ENCODE data around the gene GOLGA1.
"Not testable (repeated sequence)": the region's sequence is repeated elsewhere in the genome, so short reads cannot be mapped to it uniquely, and the experiment has no call there.

Gene GOLGA1

DNA sequence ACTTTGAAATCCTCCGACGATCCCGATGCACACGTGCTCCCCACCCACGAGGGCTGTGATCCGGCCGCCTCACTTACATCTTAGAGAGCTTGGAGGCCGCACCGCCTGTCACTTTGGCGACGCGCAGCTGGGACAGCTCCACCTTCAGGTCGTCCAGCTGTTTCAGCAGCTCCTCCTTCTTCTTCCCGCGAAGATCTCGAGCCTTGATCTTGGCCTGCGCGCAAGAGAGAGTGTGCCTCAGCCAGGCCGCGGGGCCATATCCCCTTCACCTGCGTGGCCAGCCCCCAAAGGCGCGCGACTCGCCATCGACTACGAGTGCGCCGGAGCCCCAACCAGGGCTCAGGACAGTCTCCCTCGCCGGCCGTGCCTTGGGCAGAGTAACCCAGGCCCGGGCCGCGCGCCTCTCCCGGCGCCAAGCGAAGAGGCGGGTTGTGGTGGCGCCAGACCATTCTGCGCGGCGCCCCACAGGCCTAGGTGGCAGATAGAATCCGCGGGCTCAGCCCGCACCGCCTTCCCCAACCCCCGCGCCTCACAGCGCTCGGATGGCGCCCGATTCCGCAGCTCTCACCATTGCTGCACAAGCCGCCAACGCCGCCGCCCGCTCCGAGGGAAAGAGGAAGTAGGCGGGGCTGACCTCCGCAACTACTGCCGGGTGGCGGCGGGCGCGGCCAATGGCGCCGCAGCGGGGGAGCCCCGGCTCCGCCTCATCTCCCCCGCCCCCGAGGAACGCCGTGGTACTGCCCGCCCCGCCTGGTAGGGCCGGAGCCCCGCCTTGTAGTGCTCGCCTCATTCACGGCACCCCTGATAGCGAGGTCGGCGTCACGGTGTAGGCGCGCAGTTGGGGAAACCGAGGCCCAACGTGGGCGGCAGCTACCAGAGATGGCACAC is 79.3 kb downstream of the GOLGA1 start, which contains the start of the genes ARPC5L and RPL35:
TSS of gene ARPC5L (plus strand) at position 789 of the 888 bp plus-strand sequence. CDS start 7,161 bp downstream, outside the sequence.
TSS of gene RPL35 (minus strand) at position 616 of the 888 bp plus-strand sequence. CDS start at position 571, 45 bp downstream.
- DNase-seq (ENCODE audit: insufficient read length, low spot score) (peak; percentile 92), FAIRE-seq (no peak)

DNA sequence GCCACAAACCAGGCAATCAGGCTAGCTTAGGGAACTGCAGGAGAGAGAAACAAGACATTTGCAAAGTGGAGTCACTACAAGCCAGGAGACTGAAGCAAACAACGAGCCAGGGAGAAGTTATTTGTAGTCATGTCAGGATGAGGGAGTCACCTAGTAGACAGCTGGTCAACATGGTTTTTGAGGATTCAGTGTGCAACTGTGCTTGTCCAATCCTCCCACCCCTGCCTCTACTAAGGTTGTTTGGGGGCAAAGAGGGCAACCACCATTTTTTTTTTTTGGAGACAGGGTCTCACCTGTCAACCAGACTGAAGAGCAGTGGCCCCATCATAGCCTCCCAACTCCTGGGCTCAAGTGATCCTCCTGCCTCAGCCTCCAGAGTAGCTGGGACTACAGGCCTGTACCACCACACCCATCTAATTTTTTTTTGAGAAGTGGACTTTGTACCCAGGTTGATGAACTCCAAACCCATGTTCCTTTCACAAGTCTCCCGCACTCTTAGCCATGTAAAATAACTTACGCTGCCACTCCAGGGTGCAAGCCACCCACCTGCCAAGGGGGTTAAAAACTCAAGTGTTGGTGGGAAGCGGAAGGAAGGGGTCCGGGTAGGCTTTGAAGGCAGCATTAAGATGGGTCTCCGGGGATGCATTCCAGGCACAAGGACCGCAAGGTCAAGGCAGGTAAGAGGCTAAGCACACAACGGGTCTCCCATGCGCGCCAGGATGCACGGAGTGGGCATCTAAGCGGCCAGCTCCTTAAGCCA is 80.1 kb downstream of the GOLGA1 start:
- FAIRE-seq (no peak), DNase-seq (ENCODE audit: insufficient read length, low spot score) (no peak)

DNA sequence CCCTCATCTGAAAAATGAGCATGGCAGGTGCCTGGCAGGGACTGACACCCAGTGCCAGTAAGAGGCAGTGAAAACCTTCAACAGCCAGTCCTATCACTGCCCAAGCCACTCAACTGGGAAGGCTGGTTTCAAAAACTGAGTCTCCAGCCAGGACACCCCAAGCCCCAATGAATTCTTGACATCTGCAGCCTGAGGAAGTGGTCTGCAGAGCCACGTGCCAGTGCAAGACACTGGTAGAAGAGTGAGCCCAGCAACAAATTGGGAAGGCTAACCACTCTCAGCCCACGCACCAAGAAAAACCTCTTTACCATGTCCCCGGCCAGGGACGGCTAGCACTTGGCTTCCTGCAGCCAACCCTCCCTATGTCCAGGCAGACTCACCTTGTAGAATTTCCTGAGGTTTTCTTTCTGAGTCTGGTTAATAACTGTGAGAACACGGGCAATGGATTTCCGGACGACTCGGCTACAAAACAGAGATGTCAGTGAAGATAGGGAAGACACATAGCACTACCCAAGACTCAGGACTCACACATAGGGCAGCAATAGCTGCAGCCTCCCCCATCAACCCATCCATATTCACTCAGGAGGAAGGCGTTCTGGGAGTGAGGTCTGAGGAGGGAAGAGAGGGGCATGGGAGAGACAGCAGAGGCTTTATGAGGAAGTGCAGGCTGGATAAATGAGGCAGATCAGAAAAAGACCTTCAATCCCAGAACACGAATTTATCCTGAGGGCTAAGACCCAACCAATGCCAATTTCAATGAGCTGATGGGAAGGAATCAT is 80.9 kb downstream of the GOLGA1 start:
- DNase-seq (ENCODE audit: insufficient read length, low spot score) (no peak), FAIRE-seq (no peak)

DNA sequence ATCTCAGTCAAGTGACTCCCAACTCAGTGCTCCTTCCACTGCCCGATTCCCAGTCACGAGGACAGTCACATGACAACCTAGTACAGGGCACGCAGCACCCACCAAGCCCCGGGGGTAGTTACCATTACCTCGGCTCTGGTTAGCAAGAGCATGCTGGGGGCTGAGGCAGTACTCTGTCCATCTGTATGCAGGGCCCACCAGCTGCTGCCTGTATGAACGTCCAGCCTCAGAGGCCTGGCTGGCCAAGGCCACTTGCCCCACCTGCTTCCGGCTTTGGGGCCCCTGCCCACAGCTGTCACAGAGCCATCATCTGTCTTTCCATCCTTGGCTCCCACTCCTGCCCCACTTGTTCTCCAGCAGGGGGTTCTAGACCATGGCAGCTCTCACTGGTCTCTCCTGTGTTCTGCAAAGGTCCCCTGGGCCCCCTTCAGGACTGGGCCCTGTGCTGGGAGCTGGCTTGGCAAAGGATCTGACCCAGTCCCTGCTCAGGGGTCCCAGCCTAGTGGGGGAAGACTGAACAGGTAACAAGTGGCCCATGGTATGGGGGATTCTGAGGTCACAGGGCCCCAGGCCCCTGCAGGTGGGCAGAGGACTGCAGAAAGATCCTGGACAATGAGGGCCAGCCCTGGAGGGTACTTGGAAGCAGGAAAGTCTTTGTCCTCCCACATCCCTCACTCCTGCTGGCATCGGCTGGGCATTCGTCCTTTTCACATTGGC is 82.4 kb downstream of the GOLGA1 start:
- FAIRE-seq (no peak), DNase-seq (ENCODE audit: insufficient read length, low spot score) (no peak)

DNA sequence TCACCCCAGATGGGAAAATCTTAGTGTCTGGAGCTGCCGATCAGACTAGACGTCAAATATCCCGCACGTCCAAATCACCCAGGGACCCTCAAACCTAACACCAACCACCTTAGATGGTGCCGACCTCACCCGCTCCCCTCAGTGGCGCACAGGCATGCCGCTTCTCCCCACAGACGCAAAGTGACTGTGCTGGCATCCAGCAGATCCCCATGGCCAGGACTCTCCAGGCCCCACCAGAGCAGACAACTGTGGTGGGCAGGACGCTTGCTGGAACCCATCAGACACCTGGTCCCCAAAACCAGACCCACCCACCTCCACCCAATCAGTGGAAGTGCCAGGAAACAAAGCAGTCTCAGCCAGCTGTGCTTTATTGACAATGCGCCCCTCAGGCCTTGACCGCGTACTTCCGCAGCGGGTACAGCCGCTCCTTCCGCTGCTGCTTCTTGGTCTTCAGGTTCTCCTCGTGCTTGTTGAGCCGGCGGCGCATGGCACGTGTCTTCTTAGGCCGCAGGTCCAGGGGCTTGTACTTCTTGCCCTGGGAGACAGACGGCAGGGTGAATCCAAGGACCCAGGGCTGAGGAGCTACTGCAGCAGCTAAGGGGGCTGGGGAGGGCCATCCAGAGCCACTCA is 83.2 kb downstream of the GOLGA1 start:
- FAIRE-seq (no peak), DNase-seq (ENCODE audit: insufficient read length, low spot score) (no peak)

DNA sequence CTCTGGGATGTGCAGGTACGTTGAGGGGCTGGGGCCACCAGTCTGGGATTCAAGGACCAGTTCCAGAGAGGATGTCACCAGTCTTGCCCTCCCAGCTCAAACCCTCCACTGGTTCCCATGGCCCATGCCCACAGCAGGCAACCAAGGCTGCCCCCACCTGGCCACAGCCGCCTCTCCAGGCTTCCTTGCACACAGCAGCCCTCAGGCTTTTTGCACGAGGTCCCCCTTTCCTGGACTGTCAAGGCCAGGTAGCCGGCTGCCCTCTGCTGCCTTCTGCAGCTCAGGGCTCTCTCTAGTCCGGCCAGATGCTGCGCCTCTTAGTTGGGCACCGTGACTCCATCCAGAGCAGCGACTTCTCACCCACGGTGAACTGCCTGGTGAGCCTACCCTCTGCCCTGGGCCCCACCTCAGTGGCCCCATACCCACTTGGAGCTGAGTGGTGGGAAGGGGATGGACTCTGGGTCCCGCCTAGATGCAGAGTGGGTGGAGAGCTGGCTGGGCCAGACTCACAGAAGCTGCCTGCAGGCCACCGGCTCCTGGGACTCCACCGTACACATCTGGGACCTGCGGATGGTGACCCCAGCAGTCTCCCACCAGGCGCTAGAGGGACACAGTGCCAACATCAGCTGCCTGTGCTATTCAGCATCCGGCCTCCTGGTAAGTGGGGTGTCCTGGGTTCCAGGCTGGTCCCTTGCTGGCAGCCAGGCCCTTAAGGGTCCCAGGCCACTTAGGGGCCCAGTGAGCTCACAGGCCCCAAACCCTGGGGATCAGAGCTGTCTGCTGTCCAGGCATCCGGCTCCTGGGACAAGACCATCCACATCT is 84.7 kb downstream of the GOLGA1 start:
- FAIRE-seq: no peak
- DNase-seq (ENCODE audit: insufficient read length, low spot score): no peak

DNA sequence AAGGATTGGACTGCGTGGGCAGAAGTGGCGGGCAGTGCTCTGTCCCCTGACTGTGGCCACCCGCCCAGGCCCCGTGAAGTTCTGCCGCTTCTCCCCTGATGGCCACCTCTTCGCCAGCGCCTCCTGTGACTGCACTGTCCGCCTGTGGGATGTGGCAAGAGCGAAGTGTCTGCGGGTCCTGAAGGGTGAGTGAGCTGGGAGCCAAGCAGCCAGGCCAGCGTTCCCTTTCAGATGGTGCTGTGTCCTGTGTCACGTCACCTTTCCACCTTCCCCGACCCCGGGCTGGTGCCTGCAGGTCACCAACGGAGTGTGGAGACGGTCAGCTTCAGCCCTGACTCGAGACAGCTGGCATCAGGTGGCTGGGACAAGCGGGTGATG is 85.3 kb downstream of the GOLGA1 start:
- DNase-seq (ENCODE audit: insufficient read length, low spot score) (no peak), FAIRE-seq (no peak)

DNA sequence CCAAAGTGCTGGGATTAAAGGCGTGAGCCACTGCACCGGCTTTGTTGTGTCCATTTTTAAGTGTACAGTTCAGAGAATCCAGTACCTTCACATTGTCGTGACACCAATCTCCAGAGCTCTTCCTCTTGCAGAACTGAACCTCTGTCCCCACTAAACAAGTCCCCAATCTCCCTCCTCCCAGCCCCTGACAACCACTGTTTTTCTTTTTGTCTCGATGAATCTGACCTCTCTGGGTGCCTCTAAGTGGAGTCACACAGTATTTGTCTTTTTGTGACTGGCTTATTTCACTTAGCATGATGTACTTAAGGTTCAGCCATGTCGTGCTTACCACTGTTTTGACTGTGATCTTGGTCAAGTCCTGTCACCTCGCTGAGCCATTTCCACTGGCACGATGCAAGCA is 86.1 kb downstream of the GOLGA1 start:
- DNase-seq (ENCODE audit: insufficient read length, low spot score) (no peak), FAIRE-seq (no peak)

DNA sequence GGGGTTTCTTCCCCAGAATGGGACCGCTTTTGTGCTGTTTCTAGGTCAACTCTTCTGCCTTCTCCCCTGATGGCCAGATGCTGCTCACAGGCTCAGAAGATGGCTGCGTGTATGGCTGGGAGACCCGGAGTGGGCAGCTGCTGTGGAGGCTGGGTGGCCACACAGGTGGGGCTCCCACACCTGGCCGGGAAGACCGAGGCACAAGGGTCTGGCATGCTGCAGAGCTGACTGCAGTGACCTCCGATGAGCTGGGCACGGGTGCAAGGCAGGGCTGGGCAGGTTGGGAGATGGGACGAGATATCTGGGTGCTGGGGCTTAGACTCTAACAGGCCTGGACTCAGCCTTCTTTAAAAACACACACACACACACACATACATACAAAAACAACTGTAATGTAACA is 86.7 kb downstream of the GOLGA1 start:
- DNase-seq (ENCODE audit: insufficient read length, low spot score): no peak
- no peak for FAIRE-seq

DNA sequence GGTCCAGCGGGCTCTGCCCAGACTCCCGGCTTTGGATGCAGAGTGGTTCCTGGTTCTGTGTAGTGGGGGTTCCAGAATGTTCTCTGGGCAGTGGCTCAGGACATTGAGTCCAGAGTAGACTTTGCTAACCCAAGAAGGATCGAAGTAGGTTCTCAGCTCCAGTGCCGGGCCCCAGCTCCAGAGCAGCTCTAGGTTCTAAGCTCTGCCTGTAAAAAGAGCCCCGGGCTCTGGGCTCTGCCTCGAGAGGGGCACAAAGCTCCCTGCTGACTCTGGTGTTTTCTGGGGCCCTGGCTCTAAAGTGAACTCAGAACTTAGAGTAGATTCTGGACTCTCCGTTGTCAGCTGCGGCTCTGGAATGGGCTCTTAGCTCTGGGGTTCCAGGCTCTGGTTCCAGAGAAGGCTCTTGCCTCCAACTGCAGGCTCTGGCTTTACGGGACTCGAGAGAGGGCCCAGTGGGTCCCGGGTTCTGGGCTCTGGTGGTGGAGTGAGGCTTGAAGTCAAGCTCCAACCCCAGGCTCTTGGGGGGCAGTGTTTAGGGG is 87.2 kb downstream of the GOLGA1 start:
- DNase-seq (ENCODE audit: insufficient read length, low spot score): no peak
- FAIRE-seq: peak; percentile 56

DNA sequence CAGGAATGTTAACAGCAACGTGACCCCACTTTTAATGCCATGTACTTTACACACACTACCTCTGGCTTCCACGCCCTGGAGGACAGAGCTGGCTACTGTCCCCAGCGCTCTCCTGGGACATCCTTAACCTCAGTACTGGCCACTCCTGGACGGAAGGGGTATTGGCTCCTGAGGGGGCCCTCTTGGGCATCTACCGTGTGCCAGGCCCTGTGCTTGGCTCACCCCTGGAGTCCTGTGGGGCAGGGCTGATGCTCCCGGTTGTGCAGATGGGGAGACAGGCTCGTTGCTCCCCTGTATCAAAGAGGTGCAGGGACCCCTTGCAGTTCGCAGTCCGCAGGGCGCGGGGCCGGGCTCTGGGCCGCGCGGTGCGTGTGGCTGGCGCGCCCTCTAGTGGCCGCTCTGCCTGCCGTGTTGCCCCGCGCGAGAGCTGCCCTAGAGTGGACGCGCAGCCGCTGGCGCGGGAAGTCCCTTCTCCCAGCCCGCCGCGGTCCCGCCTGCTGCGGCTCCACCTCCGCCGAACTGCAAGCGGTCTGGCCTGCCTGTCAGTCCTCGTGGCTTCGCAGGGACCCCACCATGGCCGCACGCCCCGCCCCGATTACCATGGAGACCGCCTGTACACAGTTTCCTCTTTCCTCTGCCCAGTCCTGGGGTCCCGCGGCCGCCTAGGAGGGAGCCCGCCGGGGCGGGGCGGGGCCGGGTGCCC is 87.9 kb downstream of the GOLGA1 start, which contains the start of gene WDR38:
TSS of gene WDR38 (plus strand) at position 632 of the 703 bp plus-strand sequence. CDS start 72 bp downstream, outside the sequence.
- DNase-seq (ENCODE audit: insufficient read length, low spot score) (peak; percentile 79), FAIRE-seq (peak; percentile 67)

DNA sequence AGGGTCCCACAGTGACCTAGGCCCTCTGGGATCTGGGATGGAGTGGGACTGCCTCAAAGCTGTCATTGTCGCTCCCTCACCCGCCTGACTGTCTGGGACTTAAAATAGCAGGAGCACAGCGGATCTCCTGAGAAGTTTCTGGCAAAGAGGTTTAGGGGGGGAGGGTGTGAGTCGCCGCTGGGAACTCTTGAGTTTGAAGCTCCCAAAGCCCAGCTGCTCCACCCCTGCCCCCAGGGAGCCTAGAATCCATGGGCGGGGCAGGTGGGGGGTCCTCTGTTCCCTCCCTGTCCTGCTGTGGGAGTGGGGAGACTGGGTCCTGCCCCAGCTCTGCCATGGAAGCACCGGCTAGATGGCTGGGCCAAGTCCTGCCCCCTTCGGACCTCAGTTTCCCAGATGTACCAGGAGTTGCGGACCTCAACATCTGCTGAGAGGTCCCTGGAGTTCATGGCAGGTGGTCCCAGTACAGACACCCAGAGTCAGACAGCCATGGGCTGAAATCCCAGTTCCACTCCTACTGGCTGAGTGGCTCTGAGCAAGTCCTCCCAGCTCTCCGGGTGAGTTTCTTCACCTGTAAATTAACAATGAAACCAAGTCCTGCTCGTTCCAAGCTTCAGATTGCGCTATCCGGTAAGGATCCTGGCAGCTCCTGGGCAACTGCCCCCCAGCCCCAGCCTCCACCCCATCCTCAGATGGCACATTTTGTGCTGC is 88.6 kb downstream of the GOLGA1 start:
- no peak for DNase-seq (ENCODE audit: insufficient read length, low spot score)
- no peak for FAIRE-seq

DNA sequence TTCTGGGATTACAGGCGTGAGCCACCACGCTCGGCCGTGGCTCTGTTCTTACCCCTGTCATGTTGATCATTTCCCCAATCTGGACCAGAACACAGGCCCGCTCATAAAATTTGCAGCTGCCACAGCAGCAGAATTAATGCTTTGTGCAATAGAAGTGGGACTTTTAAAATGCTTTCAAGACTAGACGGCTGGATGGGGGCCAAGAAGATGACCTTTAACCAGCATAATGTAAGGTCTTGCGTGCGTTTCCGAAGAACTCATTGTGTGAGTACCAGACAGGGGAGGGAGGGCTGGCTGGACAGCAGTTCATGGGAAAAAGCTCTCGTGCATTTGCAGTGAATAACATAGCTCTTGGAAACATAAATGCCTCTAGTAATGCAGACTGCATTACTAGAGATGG is 91.1 kb downstream of the GOLGA1 start:
- no peak for FAIRE-seq
- no peak for DNase-seq (ENCODE audit: insufficient read length, low spot score)

DNA sequence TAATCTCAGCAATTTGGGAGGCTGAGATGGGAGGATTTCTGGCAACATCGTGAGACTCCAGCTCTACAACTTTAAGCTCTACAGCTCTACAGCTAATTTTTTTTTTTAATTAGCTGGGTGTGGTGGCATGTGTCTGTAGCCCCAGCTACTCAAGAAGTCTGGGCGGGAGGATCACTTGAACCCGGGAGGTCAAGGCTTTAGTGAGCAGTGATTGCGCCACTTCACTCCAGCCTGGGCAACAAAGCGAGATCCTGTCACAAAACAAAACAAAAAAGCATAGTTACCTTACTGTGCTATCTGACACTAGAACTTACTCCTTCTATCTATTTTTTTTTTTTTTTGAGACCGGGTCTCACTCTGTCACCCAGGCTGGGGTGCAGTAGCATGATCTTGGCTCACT is 93.9 kb downstream of the GOLGA1 start:
- DNase-seq (ENCODE audit: insufficient read length, low spot score) (no peak), FAIRE-seq (no peak)

DNA sequence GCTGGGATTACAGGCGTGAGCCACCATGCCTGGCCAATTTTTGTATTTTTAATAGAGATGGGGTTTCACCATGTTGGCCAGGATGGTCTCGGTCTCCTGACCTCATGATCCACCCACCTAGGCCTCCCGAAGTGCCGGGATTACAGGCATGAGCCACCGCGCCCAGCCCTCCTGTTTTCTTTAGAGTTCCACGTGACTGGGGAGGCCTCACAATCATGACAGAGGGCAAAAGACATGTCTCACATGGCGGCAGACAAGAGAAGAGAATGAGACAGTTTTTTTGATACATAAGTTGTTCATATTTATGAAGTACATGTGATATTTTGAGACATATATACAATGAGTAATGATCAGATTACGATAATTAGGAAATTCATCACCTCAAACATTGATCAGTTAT is 94.4 kb downstream of the GOLGA1 start:
- DNase-seq (ENCODE audit: insufficient read length, low spot score); FAIRE-seq: not testable (repeated sequence)

DNA sequence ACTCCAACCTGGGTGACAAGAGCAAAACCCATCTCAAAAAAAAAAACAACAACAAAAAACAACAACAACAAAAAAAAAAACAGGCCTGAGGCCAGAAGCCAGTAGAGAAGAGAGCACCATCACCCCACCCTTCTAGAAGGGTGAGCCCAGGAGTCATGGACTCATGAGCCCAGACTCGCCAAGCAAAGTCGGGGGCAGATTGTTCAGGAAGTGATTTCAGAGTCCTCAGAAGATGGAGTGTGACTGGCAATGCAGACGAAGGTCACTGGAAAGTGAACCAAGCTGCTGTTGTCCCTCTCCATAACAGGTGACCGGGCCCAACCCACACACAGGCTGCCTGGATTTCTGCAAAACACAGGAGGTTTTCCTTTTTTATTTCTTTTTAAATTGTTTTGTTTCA is 96.6 kb downstream of the GOLGA1 start:
- no peak for DNase-seq (ENCODE audit: insufficient read length, low spot score)
- FAIRE-seq: no peak

DNA sequence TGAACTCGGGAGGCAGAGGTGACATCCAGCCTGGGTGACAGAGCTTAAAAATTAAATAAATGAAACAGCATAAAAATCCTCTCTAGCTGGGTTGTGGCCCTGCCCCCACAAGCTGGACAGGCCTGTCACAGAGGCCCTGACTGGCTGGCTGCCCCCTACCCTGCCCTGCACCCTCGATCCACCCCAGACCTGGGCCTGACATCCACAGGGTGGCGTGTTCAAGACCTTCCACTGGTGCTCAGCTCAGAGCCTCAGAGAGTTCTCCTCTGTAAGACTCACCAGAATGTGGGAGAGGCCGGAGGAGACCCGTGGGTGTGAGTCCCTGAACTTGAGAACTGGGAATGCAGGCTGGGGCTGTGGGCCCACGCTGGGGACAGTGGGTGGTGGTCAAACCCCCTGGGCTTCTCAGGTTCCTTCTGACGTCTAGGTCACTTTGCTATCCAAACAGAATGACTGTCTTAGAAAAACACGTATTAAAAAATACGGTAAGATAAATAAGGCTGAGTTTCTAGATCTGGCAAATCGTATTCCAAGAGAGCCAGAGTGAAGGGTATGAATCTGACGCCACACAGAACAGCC is 97.3 kb downstream of the GOLGA1 start:
- no peak for FAIRE-seq

More for the DNA sequence above, 97.3 kb downstream of the GOLGA1 start:
- no peak for DNase-seq (ENCODE audit: insufficient read length, low spot score)
